Epithelial cell of esophagus (primary cell): ENCODE data around the gene PTTG1.
"Not testable (repeated sequence)": the region's sequence is repeated elsewhere in the genome, so short reads cannot be mapped to it uniquely, and the experiment has no call there.

Experiments
- DNase-seq: peaks from one replicate; pipeline ENCODE4 v3.0.0; 2010; ENCODE audit warnings: low read depth
- H3K4me3 ChIP-seq: 2 replicates; pipeline ENCODE4 v1.5.1; 2011; ENCODE audit warnings: mild to moderate bottlenecking, low read length, control low read depth
- TF ChIP-seq, protein P1 (sequence below): IDR thresholded peaks from 2 replicates; pipeline ENCODE4 v1.5.1; 2011; ENCODE audit warnings: low read depth, mild to moderate bottlenecking, low read length, control low read depth, inconsistent platforms; ENCODE audit not compliant: insufficient read depth; ENCODE audit errors: missing control alignments

The PTTG1 gene

DNA sequence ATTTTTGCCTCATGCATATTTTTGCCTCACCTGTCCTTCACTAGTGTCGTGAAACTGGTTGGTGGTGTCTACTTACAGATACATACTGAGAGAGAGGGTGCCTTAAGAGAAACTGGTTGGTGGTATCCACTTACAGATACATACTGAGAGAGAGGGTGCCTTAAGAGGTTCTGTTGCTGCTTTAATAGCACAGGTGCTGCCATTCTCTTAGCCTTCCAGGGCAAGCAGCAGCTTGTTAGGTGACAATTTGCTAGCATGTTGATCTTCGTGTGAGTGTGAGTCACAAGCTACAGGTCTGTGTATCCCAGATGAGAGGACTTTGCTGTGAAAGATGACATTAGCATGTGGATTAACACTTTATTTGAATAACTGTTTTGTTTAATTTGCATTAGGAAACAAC, 1.4 kb downstream of the PTTG1 start:
- peak; percentile 93 for DNase-seq
- H3K4me3 ChIP-seq, result peak overlapping the region; percentile 69
- TF ChIP-seq, protein P1, sequence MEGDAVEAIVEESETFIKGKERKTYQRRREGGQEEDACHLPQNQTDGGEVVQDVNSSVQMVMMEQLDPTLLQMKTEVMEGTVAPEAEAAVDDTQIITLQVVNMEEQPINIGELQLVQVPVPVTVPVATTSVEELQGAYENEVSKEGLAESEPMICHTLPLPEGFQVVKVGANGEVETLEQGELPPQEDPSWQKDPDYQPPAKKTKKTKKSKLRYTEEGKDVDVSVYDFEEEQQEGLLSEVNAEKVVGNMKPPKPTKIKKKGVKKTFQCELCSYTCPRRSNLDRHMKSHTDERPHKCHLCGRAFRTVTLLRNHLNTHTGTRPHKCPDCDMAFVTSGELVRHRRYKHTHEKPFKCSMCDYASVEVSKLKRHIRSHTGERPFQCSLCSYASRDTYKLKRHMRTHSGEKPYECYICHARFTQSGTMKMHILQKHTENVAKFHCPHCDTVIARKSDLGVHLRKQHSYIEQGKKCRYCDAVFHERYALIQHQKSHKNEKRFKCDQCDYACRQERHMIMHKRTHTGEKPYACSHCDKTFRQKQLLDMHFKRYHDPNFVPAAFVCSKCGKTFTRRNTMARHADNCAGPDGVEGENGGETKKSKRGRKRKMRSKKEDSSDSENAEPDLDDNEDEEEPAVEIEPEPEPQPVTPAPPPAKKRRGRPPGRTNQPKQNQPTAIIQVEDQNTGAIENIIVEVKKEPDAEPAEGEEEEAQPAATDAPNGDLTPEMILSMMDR, result no peak

DNA sequence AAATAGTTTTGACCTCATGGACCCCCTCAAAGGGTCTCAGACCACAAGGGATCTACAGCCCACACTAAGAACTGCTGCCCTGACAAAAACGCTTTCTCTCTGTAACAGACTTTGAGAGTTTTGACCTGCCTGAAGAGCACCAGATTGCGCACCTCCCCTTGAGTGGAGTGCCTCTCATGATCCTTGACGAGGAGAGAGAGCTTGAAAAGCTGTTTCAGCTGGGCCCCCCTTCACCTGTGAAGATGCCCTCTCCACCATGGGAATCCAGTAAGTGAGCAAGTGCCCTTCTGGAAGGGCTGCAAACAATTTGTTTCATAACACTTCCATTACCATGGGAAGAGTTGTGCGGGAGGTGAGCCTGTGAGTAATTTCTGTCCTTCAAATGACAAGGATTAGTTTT, 6.0 kb downstream of the PTTG1 start:
- no peak for DNase-seq
- no peak overlapping the region for H3K4me3 ChIP-seq
- TF ChIP-seq, protein P1, result no peak

DNA sequence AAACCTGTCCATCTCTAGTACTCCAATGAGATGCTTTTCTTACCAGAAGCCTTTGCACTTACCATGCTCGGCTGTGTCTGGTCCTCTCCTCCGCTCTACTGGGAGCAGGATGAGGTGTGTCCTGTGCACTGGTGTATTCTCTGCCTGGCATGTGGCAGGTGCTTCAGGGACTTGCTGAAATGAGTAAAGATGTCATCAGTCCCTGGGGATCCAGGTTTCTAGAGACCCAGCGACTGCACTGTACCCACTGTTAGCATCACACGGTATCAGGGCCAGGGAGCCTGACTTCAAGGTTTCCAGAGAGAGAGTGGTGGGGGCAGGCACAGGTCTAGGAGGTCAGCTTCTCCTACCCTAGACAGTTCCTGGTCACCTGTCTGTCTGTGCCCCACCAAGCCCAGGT, 10.5 kb downstream of the PTTG1 start:
- no peak overlapping the region for H3K4me3 ChIP-seq
- DNase-seq, result no peak
- TF ChIP-seq, protein P1, result no peak

DNA sequence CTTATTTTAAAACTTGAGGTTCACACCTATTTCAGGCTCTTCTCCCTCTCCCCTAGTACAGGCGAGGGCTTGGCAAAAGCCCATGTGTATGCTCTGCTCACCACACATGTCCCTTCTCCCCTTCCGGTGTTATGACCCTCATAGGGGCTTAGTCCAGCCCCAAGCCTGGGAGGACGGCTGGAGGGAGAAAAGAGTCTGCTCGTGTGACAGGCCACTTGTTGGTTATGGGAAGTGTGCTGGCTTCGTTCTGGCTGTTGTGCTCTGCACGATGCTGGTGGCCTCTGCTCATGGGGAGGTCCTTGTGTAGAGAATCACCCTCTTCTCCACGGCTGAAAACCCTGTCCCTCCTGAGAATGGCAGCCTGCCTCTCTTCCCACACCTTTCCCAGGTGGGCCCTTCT, 11.1 kb downstream of the PTTG1 start:
- H3K4me3 ChIP-seq, result no peak overlapping the region
- TF ChIP-seq, protein P1, result no peak
- no peak for DNase-seq

DNA sequence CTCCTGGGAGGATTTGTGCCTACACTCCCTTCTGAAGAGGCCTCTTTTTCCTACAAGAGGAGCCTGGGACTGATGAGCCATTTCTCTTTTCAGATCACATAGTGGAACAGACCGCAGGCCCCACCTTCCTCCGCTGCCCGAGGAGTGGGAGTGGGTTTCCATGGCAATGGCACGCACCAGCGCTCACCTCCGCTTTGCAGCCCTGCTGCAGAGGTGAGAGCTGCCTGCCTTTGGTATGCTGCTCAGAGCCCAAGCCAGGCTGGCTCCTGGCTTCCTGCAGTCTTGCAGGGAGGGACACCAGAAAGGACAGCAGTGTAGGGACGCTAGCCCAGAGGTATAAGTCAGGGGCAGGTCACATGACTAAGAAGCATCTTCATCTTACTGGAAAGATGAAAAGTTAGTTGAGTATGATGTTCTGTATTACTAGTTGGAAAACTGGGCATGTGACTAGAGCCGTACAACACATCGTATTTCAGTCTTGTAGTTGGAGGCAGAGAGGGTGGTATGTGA, 12.4 kb downstream of the PTTG1 start:
- H3K4me3 ChIP-seq, result no peak overlapping the region
- TF ChIP-seq, protein P1, result no peak
- peak; percentile 82 for DNase-seq

DNA sequence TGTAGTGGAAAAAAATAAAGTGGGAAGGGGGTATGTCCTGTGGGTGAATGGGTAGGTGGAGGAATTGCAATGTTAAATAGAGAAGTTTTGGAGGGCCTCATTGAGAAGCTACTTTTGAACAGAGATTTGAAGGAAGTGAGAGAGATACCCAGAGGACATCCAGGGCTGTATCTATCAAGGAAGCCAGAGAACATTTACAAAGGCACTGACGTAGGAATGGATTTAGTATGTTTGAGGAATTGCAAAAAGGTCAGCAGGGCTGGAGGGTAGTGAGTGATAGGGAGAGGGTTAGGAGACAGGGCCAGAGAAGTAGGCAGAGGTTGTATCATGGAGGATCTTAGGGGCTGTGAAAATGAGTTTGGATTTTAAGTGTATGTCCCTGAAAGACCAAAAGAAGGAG, 13.9 kb downstream of the PTTG1 start:
- no peak for DNase-seq
- H3K4me3 ChIP-seq, result no peak overlapping the region
- TF ChIP-seq, protein P1, result no peak

DNA sequence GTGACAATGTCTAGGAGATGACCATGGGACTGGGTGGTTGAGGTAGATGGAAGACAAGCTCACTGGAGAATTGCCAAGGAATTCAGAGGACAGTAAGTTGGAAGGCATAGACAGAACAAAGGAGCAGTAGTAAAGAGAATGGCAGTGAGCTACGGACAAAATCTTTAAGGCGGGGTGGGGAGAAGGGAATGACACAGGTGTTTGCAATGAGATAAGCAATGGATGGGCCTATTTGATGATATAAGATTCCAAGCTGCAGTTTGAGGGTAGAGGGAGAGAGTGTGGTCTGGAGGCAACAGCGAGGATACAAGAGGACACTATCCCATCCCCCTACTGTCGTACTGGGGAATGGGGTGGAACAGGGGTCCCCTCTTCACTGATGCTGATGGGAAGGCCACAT, 14.4 kb downstream of the PTTG1 start:
- DNase-seq, result no peak
- TF ChIP-seq, protein P1, result no peak
- H3K4me3 ChIP-seq, result no peak overlapping the region

DNA sequence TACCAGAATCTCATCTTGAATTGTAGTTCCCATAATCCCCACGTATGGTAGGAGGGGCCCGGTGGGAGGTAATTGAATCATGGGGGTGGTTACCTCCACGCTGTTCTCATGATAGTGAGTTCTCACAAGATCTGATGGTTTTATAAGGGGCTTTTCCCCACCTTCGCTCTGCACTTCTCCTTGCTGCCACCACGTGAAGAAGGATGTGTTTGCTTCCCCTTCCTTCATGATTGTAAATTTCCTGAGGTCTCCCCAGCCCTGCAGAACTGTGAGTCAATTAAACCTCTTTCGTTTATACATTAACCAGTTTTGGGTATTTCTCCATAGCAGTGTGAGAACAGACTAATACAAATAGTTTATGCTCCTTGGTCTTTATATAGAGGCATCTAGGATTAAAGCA, 15.0 kb downstream of the PTTG1 start:
- not testable (repeated sequence) for H3K4me3 ChIP-seq, DNase-seq
